Activated naive CD8-positive, alpha-beta T cell treated with anti-CD3 and anti-CD28 coated beads, Interleukin-2, amount 50 U/mL, for 16 hours (primary cell): ENCODE results near the gene PTCHD1.

Experiments
- DNase-seq: peaks from one replicate; pipeline ENCODE4 v3.0.0-alpha.2; 2020; ENCODE audit warnings: low read depth, low spot score

Gene PTCHD1

DNA sequence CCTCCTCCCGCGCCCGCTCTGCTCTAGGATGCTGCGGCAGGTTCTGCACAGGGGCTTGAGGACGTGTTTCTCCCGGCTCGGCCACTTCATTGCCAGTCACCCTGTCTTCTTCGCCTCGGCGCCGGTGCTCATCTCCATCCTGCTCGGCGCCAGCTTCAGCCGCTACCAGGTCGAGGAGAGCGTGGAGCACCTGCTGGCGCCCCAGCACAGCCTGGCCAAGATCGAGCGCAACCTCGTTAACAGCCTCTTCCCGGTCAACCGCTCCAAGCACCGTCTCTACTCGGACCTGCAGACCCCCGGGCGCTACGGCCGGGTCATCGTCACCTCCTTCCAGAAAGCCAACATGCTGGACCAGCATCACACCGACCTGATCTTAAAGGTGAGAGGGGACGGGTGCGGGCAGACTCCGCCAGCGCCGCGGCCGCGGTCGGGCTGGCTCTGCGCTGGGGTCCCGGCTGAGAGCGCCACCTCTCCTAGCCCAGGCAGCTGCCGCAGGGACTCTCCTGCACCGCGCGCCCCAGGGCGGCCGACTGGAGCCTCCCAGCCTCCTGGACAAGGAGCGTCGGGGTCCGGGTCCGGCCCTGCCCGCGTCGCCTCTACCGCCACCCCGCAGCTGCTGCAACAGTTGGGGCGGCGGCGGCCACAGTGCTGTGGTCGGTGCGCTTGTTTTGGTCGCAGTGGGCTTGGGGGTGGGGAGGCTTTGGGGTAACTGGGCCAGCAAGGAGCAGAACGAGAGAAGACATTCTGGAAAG is at the start of gene PTCHD1:
Gene PTCHD1 (plus strand): TSS at position 2 of the 752 bp plus-strand sequence. CDS start 27 bp downstream, at position 29.
- DNase-seq = no peak

DNA sequence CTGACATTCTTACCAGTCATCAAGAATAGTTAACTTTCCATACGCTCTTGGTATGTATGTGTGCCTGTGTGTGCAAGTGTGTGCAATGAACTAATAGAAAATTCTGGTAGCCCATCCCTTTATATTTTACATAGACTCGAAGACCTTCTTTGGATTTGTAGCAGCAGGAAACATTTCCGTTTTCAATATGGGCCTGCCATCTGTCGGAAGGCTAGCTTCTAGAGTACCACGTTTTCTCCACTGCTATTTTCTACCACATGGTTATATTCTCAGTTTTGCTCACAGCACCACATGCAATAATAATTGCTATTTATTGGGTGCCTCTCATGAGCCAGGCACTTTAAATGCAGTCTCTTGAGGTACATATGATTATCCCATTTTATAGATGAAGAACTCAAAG is 47.9 kb upstream of the PTCHD1 start:
- no peak for DNase-seq

DNA sequence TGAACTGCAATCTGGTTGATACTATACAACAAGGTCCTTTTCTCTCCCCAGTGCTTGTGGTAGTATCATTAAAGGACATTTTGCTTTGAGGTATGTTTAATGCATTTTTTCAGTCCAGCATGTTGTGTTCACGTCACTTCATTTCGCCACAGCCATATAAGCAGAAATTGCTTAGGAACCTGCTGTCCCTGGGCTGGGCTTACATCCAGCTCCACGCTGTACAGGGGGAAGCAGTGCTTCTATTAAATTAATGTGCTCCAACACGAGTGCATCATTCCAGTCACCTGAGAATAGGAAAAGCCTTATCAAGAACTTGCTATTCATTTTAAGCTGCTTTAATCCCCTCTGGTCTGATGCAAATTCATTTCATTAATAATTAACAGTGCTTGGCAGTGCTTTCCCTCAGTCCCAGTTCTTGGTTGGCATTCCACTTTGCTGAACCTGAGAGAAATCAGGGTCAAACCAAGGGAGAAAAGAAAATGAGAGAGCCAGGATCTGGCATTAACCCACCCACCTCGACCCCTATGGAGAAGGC is 47.4 kb upstream of the PTCHD1 start:
- no peak for DNase-seq

DNA sequence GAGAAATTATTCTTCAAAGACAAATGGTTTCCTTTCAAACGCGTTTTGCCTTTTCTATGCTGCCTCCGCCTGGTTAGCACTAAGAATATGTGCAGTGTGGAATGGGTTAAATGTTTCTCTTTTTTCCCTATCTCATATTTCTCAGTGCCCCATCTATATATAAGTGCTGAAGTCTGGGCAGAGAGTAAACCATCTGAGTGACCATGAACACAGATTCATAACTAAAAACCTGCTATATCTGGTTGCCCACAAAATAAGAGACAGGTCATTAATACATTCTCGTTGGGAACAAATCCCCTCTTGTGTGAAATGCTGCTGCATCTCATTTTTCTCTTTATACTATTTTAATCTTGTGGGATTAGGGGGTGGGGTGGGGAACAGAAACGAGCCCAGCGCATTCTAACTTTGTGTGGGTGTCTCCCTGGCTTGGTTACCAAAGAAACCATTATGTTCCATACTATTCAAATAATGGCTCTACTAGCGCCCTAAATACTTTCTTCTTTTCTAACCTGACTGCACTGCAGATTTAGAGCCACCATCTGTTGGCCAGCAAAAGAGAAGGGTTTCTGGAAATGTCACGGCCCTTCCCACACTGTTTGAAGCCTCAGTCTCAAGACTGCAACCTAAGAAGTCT is 42.2 kb upstream of the PTCHD1 start:
- DNase-seq = no peak

DNA sequence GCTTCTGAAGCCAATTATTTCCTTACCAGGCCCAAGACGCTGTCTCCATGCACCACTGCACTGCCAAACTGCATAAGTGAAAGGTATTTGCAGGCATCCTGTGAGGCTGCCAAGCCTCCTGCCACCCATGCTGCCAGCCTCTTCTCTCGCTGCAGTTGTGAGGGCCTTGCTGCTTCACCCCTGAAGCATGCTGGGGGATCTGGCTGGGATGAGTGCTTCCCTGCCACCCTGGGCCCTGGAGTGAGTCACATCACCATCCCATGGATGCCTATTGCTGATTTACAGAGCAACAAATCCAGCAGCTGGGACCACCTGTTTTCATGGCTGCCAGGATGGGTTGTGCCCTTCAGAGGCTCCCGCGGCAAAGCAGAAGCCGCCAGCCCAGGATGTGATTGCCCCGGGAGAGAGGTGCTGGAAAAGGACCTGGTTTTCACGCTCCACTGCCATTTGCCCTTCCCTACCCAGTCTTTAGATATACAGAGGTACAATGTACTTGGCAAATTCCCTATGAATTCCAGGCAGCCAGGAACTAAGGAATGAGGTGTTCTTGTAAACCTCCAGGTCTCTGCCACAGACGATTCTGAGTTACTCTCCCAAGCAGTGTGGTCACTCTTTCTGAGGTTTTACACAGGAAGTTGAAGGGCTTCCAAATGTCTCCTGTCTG is 41.5 kb upstream of the PTCHD1 start:
- DNase-seq = no peak

DNA sequence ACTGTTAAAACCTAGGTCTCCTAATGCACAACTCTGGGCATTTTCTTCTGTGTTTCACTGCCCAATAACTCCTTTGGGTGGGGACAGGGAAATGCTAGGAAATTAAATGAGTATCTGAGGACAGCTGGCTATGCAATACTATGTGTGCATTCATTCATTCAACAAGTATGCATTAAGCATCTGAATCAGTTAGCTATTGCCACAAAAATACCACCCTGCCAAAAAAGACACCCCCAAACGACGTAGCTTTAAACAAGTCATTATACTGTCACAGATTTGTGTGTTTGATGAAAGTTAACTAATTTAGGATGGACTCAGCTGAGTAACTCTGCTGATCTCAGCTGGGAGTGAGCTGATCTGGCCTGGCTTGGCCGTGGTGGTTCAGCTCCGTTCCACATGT is 29.8 kb upstream of the PTCHD1 start:
- no peak for DNase-seq

DNA sequence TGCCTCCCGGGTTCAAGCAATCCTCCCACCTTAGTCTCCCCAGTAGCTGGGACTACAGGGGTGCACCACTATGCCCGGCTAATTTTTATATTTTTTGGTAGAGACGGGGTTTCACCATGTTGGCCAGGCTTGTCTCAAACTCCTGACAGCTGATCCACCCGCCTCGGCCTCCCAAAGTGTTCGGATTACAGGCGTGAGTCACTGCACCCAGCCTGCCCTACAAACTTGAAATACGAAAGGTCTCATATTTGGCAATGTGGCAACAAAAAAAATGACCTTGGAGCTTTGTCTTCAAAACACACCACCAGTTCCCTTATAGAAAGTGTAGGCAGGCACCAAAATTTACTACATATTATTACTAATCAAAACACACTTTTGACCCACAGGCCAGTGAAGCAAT is 22.9 kb upstream of the PTCHD1 start:
- DNase-seq = no peak

DNA sequence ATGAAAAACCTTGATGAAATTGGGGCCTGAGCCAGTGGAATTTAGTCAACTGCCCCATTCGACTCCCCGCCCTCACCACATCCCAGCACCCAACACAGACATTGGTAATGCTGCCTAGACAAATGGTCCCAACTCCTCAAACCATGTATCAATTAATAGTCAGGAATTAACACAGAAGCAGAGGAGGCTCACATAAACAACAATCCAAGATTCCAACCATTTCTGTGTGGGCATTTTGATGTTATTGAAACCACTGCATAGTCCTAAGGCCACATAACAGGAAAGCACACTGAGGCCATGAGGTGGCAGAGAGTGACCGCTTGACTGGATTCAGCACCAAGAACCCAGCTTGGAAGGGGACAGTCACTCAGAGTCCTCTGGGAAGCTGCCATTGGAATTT is 22.5 kb upstream of the PTCHD1 start:
- no peak for DNase-seq

DNA sequence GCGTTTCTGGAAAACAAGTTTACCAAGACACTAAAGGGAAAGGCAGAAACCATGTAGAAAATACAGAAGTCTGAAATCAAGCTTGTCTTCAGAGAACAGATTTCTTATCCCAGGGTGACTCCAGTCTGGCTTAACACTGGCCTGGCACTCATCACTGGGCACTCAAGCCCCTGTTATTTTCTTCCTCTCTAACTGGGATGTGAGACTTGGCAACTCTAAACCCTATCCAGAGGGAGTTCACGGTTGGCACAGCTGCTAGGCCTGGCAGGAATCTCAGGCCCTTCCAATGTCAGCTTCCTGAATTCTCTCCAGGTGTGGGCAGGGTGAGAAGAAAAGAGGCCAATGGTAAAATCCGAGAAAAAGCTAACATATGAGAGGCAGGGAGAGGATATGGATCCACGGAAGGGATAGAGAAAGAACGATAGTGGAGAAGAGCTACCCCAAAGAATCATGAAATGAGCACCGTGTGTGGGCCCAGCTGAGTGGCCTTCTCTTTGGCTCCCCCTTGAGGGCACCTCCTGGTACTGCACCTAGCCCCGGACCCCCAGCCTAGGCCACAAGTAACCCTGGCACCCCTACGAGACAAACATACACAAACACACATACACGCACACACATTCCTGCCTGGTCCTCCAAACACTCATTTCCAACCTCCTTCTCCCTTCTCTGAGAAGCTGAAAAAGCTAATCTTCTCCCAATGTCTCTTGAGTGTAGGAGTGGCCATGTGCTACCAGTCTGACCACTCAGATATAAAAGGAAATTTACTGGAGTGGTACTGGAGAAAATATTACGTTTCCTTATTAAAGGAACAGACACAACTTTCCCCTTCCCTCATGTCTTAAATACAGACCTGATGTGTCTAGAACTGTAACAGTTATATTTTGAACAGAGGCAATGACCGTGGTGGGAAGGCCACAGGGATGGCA is 16.6 kb upstream of the PTCHD1 start:
- DNase-seq = no peak

DNA sequence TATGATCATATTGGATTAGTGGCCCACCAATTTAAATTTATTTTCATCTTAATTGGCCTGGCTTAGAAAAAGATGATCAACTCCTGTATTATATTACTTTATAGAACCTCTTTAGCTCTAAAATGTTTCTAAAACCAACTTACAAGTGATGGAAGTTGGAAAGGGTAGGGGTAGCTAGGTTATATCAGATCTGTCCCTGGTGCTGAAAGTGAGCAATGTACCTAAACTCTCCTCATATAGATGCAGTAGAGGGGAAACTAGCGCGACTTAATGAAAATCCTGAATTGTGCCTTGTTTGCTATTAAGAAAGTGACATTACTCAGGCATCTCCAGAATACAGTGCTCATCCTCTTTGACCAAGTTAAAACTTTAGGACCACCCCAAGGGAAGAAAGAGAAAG is 7.5 kb upstream of the PTCHD1 start:
- no peak for DNase-seq

DNA sequence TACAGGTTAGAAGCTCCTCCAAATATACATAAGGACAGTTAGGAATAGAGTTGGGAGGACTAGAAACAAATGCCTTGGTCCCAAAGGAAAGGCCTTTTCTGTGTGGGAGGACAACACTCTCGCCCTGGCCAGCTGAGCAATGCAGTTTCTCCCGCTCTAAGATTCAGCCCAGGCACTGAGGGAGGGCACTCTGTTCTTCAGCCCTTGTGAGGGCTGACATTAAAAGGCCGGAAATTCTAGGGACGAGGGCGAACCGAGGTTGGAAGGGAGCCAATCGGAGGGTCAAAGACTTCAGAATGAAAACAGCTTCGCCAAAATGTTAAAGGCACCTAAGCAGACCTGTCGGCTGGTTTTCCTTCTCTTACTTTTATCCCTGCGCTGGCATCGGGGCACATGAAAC is 2.9 kb upstream of the PTCHD1 start:
- DNase-seq = no peak

DNA sequence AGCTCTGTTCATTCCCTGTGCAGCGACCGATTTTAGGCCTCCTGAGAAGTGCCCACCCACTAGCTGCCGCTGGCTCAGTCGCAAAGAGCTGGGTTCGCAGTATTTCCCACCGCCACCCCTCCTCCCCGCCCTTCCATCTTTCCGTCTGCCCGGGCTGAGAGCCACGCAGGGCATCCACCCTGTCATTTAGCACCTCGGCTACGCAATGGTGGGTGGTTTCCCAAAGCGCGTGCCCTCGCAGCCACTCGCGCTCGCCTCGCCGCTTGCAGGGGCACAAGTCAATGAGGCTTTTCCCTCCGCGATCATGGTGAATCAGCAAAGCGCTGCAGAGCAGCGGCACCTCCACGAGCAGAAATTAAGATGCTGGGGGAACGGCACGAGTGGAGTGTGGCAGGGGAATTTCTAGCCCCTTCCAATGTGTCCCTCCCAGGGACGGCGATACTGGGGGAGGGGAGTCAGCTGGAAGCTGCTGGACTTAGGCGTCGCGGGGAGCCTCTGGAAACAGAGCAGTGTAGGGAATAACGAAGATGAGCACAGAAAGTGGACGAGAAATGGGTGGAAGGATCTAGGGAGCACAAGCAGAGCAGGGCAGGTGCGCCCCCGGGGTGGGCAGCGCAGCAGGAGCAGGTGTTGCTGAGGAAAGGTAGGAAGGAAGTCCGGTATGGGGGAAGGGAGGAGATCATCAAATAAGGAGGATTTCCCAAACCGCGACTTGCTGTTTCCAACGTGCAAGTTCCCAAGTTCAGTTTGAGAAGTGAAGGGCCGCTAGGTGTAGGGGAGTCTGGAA is 2.4 kb upstream of the PTCHD1 start:
- DNase-seq = no peak

DNA sequence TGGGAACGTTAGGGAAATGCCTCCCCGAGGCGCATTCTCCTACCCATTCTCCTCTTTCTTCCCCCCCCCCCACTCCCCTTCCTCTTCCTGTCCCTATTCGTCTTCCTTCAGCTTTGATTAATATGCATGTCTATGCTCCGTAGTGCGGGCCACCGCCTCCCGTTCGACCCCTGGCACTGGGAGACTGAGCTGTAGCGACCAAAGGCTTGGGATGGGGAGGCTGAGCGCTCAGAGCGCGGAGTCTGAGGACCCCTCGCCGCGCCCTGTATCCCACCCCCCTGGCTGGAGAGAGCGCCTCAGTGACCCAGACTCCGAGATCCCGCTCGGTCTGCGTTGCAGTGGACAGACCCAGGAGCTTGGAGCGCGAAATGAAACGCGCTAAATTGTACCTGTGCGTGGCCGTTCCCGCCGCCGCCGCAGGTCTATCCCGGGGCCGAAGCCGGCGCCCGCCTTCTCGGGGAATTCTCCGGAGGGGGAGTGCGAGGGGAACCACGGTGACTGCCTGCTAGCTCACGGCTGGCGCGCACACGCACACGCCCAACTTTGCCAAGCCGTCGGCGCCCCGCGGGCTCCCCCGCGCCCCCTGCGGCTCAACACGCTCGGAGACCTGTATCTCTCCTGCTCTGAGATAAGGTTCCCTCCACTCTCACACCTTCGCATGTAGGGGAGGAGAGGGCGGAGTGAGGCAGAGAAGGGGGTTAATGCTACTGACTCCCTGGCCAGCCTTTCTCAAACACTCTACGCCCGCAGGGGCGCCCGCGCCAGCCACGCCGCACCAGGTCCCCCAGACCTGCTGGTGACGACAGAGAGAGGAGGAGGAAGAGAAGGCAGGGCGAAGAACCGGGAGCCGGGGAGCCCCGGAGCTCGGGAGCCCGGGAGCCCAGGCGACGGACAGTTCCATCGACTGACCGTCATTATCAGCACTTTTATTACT is 1.5 kb upstream of the PTCHD1 start:
- DNase-seq = no peak

DNA sequence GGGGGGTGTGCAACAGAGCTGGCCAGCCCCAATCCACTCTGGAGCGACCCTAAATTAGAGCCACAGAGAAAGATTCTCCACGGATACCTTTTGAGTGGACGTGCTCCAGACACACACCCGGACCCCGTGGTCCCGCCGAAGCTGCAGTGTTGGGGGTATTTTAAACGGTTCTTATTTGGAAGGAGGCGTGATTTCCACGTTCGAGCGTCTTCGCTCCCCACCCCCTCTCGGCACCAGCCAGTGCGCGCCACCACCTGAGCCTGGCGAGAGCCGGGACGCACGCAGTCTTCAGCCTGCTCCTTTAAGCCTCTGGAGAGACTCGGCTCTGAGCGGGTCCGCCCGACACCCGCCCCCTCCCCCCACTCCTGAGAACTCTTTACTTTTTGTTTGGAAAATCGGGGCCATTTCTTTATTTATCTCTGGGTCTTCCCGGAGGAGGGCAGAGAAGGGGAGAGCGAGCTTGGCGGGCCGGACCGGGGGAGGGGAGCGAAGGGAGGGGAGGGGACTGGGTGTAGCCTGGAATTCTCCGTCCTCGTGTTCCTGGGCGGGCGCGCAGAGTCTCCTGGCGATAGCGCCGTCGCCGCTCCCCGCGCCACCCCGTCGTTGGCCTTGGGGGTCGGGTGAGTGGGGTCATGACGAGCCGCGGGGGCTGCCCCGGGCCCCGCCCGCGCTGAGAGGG is 668 bp upstream of the PTCHD1 start:
- DNase-seq = no peak

DNA sequence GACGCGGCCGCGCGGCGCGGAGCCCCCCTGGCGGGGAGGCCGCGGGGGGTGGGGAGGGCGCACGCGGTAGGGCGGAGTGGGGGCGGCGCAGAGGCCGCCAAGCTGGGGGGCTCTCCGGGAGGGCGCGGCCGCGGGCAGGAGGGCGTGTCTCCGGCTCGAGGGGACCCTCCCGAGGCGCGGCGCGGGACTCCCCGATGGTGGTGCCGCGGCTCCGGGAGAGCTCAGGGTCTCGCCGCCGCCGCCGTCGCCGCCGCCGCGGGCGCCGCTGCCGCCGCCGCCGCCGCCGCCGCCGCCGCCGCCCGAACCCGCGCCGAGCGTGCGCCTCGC is 165 bp upstream of the PTCHD1 start:
- no peak for DNase-seq

DNA sequence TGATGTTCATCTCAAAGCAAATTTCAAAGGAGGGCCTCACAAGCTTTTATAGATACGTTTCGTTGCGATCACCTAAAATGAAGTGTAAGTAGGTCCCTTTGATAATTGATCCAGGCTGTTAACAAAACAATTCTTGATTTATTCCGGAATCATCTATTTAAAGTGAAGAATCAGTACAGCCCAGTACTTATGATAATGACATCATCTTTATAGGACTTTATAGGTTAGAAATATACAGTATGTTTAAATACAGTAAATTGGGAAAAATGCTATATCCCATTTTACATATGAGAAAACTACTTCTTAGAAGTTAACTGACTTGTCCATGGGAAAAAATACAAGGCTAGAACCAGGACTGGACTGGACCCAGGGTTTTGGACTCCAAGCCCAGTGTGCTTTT is 3.7 kb downstream of the PTCHD1 start:
- no peak for DNase-seq

DNA sequence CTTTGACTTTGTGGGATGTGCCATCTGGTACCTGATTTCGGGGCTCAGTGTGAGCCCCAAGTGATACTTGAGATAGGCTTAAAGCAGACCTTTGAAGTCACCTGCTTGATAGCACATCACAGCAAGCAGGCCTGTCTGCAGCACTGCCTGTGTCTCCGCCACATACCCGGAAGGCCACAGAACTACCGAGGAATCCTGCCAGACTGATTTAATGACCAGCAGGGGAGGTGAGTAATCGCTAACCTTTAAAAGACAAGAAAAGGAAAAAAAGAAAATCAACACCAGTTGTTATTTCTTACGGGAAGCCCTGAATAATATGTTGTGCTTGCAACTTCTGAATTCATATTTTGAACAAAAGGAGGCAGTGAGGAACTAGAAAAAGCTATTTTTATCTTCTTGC is 6.8 kb downstream of the PTCHD1 start:
- no peak for DNase-seq

DNA sequence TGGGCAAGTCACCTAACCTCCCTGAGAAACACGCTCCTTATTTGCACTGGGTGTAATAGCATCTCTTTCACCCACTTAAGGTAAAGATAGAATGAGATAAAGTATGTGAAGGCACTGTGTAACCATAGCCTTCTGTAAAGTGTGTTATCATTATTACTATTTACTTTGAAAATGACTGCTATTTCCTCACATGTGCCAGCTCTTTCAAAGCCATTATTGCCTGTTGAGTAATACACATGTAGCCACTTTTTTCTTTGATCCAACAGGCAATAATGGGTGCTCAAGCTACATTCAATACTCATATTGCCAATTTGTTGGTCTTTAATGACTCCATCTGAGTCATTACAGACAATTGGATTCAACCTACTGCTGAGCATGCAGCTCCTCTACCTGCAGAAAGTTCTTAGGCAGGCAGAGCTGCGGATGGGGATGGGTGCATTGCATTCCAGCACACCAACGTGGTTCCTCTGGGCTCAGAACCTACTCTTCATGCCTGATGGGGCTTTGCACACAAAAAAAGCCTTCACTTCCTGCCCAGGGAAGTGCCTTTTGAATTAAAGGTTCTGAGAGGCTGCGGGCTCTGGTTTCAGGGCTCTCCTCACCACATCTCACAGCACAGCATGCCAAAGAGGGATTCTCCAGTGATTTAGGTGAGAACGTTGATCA is 9.7 kb downstream of the PTCHD1 start:
- no peak for DNase-seq

DNA sequence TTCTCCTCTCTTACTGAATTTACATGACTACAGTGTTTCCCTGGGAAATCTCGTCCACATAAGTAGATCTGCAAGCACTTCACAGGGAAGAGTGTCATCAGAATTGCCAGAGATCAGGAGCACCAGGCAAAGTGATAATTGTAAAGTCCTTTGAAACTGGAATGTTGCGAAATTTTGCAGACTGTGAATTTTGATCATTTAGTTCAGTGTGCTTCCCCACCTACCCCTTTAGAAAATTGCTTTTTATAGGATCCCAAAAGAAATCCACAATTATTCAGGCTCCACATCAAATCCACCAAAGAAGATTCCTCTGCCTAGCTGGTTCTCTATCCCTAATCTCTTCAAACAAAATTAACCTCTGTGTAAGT is 10.2 kb downstream of the PTCHD1 start:
- DNase-seq = no peak
